ENCODE measurements around the gene AP3B2.

DNA sequence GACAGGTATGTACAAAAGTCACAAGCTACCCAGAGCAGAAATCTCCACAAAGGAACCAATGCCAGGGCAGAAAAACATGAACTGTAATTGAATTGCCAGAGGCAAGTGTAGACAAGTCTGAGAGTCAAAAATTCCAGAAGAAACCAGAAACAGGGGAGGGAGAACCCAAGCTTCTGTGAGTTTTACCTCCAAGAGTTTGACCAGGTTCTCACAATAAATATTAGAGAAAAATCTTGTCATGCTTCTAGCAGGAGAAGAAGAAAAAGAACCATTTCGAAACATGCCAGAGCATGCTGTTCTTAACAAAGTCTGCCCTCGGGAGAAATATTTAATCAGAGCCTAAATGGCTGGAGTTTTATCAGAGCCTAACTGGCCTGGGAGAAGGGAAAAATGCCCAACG lies 32.5 kb upstream of the AP3B2 start:
- TF ChIP-seq, protein P1, sequence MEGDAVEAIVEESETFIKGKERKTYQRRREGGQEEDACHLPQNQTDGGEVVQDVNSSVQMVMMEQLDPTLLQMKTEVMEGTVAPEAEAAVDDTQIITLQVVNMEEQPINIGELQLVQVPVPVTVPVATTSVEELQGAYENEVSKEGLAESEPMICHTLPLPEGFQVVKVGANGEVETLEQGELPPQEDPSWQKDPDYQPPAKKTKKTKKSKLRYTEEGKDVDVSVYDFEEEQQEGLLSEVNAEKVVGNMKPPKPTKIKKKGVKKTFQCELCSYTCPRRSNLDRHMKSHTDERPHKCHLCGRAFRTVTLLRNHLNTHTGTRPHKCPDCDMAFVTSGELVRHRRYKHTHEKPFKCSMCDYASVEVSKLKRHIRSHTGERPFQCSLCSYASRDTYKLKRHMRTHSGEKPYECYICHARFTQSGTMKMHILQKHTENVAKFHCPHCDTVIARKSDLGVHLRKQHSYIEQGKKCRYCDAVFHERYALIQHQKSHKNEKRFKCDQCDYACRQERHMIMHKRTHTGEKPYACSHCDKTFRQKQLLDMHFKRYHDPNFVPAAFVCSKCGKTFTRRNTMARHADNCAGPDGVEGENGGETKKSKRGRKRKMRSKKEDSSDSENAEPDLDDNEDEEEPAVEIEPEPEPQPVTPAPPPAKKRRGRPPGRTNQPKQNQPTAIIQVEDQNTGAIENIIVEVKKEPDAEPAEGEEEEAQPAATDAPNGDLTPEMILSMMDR (IDR thresholded peaks at IDR 0.05), result no peak
- TF ChIP-seq POLR2A (IDR thresholded peaks at IDR 0.05), result no peak
